ENCODE results near the gene PTCH2.

The PTCH2 gene
- long read RNA-seq, partial matches to known transcripts = 1 of 2 reads
- long read RNA-seq, other reads (novel, unspliced or antisense) = 1 of 2 reads

- TF ChIP-seq POLR2AphosphoS5 (IDR thresholded peaks at IDR 0.05; ENCODE audit: low read depth) (no peak), REST (IDR thresholded peaks at IDR 0.05; ENCODE audit: insufficient replicate concordance, low read depth) (no peak), SPI1 (IDR thresholded peaks at IDR 0.05; ENCODE audit: borderline replicate concordance, low read depth) (no peak), GABPA (IDR thresholded peaks at IDR 0.05; ENCODE audit: low read depth) (no peak)
- no peak within 1 kb of the TSS; the same call in 1 of the 2 replicates for H3K27ac ChIP-seq (replicated peaks)
- DNase-seq (ENCODE audit: low read depth in 1 of 2, low spot score in 1 of 2) = peak in 1 of 2 experiments; percentile 24
- peaks cover 7% of the 10 kb centered on the region for H3K27me3 ChIP-seq (ENCODE audit: insufficient read depth, poor library complexity, severe bottlenecking)
- H3K4me3 ChIP-seq (replicated peaks; ENCODE audit: insufficient read depth, low read length) = peak within 1 kb of the TSS; percentile 23
Observed at GRCh38 chr1:44842862-44843655, at the start of gene PTCH2. TSS of gene PTCH2 (minus strand) at chr1:44843253. CDS start at chr1:44842932, 321 bp downstream.

GRCh38 chr1:44890007-44890406 lies 47.0 kb upstream of the PTCH2 start:
- TF ChIP-seq SPI1 (IDR thresholded peaks at IDR 0.05; ENCODE audit: borderline replicate concordance, low read depth) (no peak), POLR2AphosphoS5 (IDR thresholded peaks at IDR 0.05; ENCODE audit: low read depth) (no peak), REST (IDR thresholded peaks at IDR 0.05; ENCODE audit: insufficient replicate concordance, low read depth) (no peak), GABPA (IDR thresholded peaks at IDR 0.05; ENCODE audit: low read depth) (no peak), CTCF (IDR thresholded peaks at IDR 0.05; ENCODE audit: insufficient read depth, low read length) (no peak)
- no peak overlapping the region for H3K4me3 ChIP-seq (replicated peaks; ENCODE audit: insufficient read depth, low read length)
- H3K27ac ChIP-seq (replicated peaks) = no peak overlapping the region
- no peak for DNase-seq (ENCODE audit: low read depth in 1 of 2, low spot score in 1 of 2)
- H3K27me3 ChIP-seq (ENCODE audit: insufficient read depth, poor library complexity, severe bottlenecking) = no peaks in the 10 kb centered on the region

GRCh38 chr1:44885406-44885805 lies 42.4 kb upstream of the PTCH2 start:
- H3K27me3 ChIP-seq (ENCODE audit: insufficient read depth, poor library complexity, severe bottlenecking) = no peaks in the 10 kb centered on the region
- no peak for DNase-seq (ENCODE audit: low read depth in 1 of 2, low spot score in 1 of 2)
- TF ChIP-seq SPI1 (IDR thresholded peaks at IDR 0.05; ENCODE audit: borderline replicate concordance, low read depth) (no peak), REST (IDR thresholded peaks at IDR 0.05; ENCODE audit: insufficient replicate concordance, low read depth) (no peak), GABPA (IDR thresholded peaks at IDR 0.05; ENCODE audit: low read depth) (no peak), POLR2AphosphoS5 (IDR thresholded peaks at IDR 0.05; ENCODE audit: low read depth) (no peak), CTCF (IDR thresholded peaks at IDR 0.05; ENCODE audit: insufficient read depth, low read length) (no peak)
- no peak overlapping the region for H3K4me3 ChIP-seq (replicated peaks; ENCODE audit: insufficient read depth, low read length)
- H3K27ac ChIP-seq (replicated peaks) = no peak overlapping the region

Measured in HL-60 (cell line).